ENCODE data around the gene SDC1.
"Not testable (repeated sequence)": the region's sequence is repeated elsewhere in the genome, so short reads cannot be mapped to it uniquely, and the experiment has no call there.

SDC1 gene

GRCh38 chr2:20235655-20236305 is 10.8 kb upstream of the SDC1 start:
- no peak overlapping the region for H3K27ac ChIP-seq
- no peak for TF ChIP-seq CTCF (IDR thresholded peaks at IDR 0.05)
- TF ChIP-seq ZFX (IDR thresholded peaks at IDR 0.05; ENCODE audit: borderline replicate concordance): no peak

GRCh38 chr2:20234597-20234996 is 9.7 kb upstream of the SDC1 start:
- not testable (repeated sequence) for H3K27ac ChIP-seq

- peak overlapping the region; percentile 58; the same call in 1 of the 2 replicates for H3K27ac ChIP-seq
Observed at GRCh38 chr2:20232837-20233207, 7.9 kb upstream of the SDC1 start.

GRCh38 chr2:20231598-20232026 is 6.7 kb upstream of the SDC1 start:
- H3K27ac ChIP-seq: peak overlapping the region; percentile 58
- TF ChIP-seq CTCF (IDR thresholded peaks at IDR 0.05) (no peak), ZFX (IDR thresholded peaks at IDR 0.05; ENCODE audit: borderline replicate concordance) (no peak)

More at GRCh38 chr2:20232837-20233207, 7.9 kb upstream of the SDC1 start:
- no peak for TF ChIP-seq CTCF (IDR thresholded peaks at IDR 0.05)

GRCh38 chr2:20231159-20231558 is 6.2 kb upstream of the SDC1 start:
- no peak for TF ChIP-seq CTCF (IDR thresholded peaks at IDR 0.05)
- TF ChIP-seq ZFX (IDR thresholded peaks at IDR 0.05; ENCODE audit: borderline replicate concordance): no peak
- H3K27ac ChIP-seq: peak overlapping the region; percentile 58

GRCh38 chr2:20230114-20230425 is 5.1 kb upstream of the SDC1 start:
- H3K27ac ChIP-seq: no peak overlapping the region
- no peak for TF ChIP-seq ZFX (IDR thresholded peaks at IDR 0.05; ENCODE audit: borderline replicate concordance)
- no peak for TF ChIP-seq CTCF (IDR thresholded peaks at IDR 0.05)

GRCh38 chr2:20229322-20230113 is 4.6 kb upstream of the SDC1 start:
- TF ChIP-seq ZFX (IDR thresholded peaks at IDR 0.05; ENCODE audit: borderline replicate concordance): no peak
- H3K27ac ChIP-seq: no peak overlapping the region

GRCh38 chr2:20227894-20228505 is 3.1 kb upstream of the SDC1 start:
- TF ChIP-seq CTCF (IDR thresholded peaks at IDR 0.05) (no peak), ZFX (IDR thresholded peaks at IDR 0.05; ENCODE audit: borderline replicate concordance) (no peak)
- H3K27ac ChIP-seq: no peak overlapping the region

Data from 22Rv1 (cell line).